Stimulated activated CD8-positive, alpha-beta memory T cell treated with anti-CD3 and anti-CD28 coated beads, Interleukin-12 subunit alpha, Interleukin-12 subunit beta, amount 100 ng/mL, for 1 hour (primary cell): ENCODE results near the gene TRIM64.
"Not testable (repeated sequence)": the region's sequence is repeated elsewhere in the genome, so short reads cannot be mapped to it uniquely, and the experiment has no call there.

ENCODE experiments used
- DNase-seq: peaks from one replicate; pipeline ENCODE4 v3.0.0-alpha.2; 2020; ENCODE audit warnings: low read depth

TRIM64 gene, protein sequence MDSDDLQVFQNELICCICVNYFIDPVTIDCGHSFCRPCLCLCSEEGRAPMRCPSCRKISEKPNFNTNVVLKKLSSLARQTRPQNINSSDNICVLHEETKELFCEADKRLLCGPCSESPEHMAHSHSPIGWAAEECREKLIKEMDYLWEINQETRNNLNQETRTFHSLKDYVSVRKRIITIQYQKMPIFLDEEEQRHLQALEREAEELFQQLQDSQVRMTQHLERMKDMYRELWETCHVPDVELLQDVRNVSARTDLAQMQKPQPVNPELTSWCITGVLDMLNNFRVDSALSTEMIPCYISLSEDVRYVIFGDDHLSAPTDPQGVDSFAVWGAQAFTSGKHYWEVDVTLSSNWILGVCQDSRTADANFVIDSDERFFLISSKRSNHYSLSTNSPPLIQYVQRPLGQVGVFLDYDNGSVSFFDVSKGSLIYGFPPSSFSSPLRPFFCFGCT

DNA sequence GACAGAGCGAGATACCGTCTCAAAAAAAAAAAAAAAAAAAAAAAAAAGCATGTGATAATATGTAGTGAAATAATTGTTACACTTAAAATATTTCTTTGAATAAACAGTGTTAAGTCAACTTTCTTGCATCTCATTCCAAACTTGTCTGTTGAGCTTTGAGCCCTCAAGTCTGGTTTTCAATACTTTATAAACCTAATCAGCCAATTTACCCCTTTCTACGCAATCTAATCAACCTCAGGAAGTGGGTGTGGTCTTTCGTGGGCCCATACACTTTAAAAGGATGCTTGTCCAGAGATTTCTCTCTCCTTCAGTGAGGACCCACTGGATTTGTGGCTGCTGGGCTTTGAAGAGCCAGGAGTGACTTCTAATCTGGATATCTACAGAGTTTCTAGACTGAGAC, at the start of gene TRIM64:
Gene TRIM64, plus strand, starts transcription at position 301 of the 400 bp plus-strand sequence. CDS start 2,467 bp downstream, outside the sequence.
- not testable (repeated sequence) for DNase-seq

DNA sequence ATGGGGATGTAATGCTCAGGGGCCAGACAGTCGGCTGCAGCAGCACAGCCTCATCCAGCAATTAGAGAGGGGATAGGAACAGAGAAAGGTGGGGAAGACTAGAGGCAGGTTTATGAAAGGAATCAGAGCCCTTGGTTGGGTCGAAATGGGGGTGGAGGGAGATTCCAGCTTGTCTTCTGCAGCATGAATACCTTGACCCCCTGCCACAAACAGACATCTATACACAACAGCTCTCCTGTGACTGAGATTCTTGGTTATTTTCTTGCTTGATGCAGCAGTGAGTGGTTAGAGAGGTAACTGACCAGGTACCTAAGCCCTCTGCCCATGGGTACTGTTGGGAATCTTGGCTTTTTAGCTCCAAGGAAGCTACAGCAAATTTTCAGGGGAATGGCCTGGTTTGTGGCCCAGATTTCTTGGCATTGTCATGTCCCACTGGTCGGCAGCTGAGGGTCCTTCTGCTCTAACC, 43.6 kb upstream of the TRIM64 start, which contains the start of gene TRIM49D1:
Gene TRIM49D1, minus strand, starts transcription at position 51 of the 466 bp plus-strand sequence. CDS start 4,535 bp downstream, outside the sequence.
- DNase-seq: no peak

DNA sequence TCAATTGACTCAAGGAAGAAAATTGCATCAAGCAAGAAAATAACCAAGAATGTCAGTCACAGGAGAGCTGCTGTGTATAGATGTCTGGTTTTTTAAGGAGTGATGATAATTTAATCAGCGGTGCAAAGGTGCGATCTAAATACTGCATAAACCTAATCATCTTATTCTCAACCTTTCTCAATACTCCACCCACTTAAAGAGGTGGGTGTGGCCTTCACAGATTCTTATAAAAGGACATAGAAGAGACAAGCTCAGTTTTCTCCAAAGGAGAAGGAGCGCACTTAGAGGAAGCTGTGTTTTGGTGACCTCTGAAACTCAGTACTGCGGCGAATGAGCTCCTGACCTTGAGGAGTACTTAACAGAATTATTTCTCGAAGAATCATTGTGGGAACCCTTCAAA, 42.1 kb upstream of the TRIM64 start, which contains the start of gene TRIM49D2:
Gene TRIM49D2, plus strand, starts transcription at position 301 of the 400 bp plus-strand sequence. CDS start 2,698 bp downstream, outside the sequence.
- not testable (repeated sequence) for DNase-seq

DNA sequence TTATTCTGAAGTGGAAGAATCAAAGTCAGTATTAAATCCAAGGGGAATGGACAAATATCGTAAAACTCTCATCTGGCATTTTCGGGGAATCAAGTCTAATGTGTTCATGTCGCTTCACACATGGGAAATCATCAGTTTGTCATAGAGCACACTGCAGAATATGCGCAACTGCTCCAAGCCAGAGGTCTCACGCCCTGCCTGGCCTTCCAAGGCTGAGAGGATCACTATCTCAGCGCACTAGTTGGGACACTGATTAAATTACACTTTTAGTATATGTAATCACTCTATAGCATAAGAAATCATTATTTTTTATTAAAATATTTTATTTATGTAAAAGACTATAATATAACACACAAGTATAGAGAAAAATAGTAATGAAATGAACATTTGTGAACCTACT, 5.0 kb upstream of the TRIM64 start:
- not testable (repeated sequence) for DNase-seq
